NT2/D1 (cell line): ENCODE measurements around the gene GUCA2A.

Source experiments
- YY1 ChIP-seq: IDR thresholded peaks from 2 replicates; pipeline ENCODE4 v1.6.1; 2011; ENCODE audit not compliant: insufficient read length, insufficient read depth
- ZNF274 ChIP-seq: IDR thresholded peaks from 2 replicates; pipeline ENCODE4 v1.6.1; 2011; ENCODE audit warnings: mild to moderate bottlenecking, low read depth, low read length

DNA sequence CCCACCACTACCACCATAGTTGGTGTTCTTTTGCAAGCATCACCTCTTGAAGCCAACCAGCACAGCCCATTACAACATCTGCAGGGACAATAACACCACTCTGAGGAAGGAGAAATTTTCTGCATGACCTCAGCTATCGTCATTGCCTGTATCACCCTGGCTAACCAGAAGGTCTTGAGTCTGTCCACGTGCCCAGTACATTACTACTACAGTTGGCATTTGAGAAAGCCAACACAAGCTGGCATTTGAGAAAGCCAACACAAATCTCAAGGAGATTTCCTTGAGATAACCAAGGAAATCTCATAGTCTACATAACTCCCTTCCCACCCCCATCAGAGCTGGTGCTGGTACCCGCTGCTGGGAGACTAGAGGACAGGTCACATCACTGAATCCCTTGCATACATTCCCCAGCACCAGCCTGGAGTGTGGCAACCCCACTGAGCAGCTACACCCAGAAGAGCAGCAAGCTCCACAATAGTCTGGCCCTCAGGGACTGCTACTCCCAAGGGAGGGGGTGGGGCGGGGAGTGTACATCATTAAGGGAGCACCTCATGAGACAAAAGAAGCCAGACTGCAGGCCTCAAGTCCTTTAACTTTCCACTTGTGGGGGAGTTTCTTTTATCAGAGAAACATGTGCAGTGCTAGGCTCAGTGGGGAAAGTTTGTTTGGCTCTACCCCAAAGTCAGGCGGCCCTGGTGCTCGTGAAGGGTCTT is 46.0 kb upstream of the GUCA2A start:
- TF ChIP-seq ZNF274, result no peak
- TF ChIP-seq YY1, result no peak
